Measurements from ENCODE around the gene KSR1. TPM values are rescaled to one million over a fixed set of nuclear protein-coding genes. Genes with fewer than 3 reads are reported as not detected.
"Not testable (repeated sequence)": the region's sequence is repeated elsewhere in the genome, so short reads cannot be mapped to it uniquely, and the experiment has no call there.

KSR1 gene
- total RNA-seq, 3 donors from 2014 or later, result 14.1 to 36.4 (median 24.0) TPM

DNA sequence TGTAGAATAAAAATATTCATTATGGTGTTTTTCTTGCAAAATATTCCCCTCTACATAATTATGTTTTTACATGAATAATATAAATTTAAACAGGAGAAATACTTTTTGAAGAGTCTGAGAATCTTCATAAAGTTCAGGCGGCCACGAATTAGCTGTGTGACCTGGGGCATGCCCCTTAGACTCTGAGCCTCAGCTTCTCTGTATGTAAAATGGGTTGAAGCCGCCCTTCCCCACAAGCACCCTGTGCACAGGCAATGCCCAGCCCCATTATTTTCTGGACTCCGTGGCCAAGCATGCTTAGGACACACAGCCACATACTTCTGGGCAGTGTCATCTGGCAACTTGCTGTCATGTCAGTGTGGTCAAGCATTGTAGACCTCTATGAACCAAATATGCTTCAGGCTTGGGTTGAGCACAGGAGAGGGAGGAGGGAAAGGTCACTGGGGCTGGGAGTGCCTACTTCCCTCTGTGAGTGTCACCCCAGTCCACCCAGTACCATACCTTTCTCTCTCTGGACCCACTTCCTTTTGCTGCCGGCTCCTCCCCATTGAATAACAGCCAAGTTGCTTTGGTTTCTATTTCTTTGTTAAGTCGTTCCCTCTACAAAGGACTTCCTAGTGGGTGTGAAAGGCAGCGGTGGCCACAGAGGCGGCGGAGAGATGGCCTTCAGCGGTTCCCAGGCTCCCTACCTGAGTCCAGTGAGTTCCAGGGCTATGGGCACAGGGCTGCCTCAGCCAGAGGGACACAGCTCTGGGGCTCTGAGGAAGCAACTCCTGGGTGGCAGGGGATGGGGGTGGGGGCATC is 174.6 kb downstream of the KSR1 start, which contains the start of gene LGALS9:
Gene LGALS9, plus strand, starts transcription at position 582 of the 804 bp plus-strand sequence. Its CDS starts 78 bp downstream, at position 660.
- no peaks in the 10 kb centered on the region for H3K36me3 ChIP-seq
- H3K4me1 ChIP-seq, result peaks cover 4 to 20% of the 10 kb centered on the region in 2 donors
- H3K27me3 ChIP-seq, result no peaks in the 10 kb centered on the region
- TF ChIP-seq CTCF (IDR thresholded peaks at IDR 0.05) (no peak), POLR2A (IDR thresholded peaks at IDR 0.05) (no peak), POLR2AphosphoS5 (IDR thresholded peaks at IDR 0.05) (no peak)
- intact Hi-C loops (cut with DNase I; ENCODE audit: low total_unique reads), result no loop called here
- peak in 1 of 2 donors; percentile 62 for DNase-seq (ENCODE audit: low spot score in 2 of 2)
- no peaks in the 10 kb centered on the region for H3K9me3 ChIP-seq
- H3K27ac ChIP-seq, result peak within 1 kb of the TSS; percentile 86 to 88
- peak within 1 kb of the TSS; percentile 28 to 62 (median 33) for H3K4me3 ChIP-seq

GRCh38 chr17:27631411-27631760 is 175.1 kb downstream of the KSR1 start:
- Histone ChIP-seq H3K27me3 (no peaks in the 10 kb centered on the region), H3K9me3 (no peaks in the 10 kb centered on the region), H3K27ac (peak overlapping the region; percentile 86 to 88), H3K4me1 (peaks cover 4 to 20% of the 10 kb centered on the region in 2 donors), H3K36me3 (no peaks in the 10 kb centered on the region), H3K4me3 (peak overlapping the region; percentile 28 to 62 (median 33))
- intact Hi-C loops (cut with DNase I; ENCODE audit: low total_unique reads), result no loop called here
- no peak for DNase-seq (ENCODE audit: low spot score in 2 of 2)
- TF ChIP-seq CTCF (IDR thresholded peaks at IDR 0.05) (no peak), POLR2AphosphoS5 (IDR thresholded peaks at IDR 0.05) (no peak), POLR2A (IDR thresholded peaks at IDR 0.05) (no peak)

DNA sequence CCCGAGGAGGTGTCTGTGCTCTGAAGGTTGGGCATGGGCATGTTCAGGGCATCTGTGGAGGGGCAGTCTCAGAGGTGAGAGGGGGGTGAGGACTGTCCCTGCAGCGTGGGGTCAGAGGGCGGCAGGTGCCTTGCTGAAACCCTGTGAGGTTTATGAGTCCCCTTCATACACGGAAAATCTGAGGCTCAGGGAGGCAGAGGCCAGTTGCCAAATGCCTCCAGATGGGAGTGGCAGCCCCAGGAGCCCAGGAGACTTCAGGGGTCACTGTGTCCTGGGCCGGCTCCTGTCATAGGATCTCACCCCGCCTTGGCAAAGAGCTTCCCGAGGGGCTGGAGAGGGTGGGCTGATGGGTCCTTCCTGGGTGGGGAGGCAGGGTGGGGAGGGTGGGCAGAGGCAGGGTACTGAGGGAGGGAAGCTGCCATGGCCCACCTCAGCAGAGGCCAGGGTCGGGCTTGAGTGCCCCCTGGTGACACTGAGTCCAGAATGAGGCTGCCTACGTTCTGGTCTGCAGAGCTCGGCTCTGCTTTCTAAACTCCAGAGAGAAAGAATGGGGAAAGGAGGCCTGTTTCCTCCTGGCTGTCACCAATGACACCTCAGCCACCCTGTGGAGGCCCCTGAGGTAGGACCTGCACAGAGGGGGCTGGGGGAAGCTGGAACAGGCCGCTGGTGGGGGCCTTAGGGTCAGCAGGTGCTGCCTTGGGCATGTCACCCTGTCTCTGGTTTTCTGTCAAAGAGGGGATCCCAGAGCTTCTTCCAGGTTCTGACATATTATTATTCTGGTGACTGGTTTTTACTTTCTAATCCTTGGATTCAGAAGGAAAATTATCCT is 175.9 kb downstream of the KSR1 start:
- Histone ChIP-seq H3K4me1 (peaks cover 4 to 20% of the 10 kb centered on the region in 2 donors), H3K4me3 (peak overlapping the region; percentile 28 to 62 (median 33)), H3K27me3 (no peaks in the 10 kb centered on the region), H3K27ac (peak overlapping the region; percentile 86 to 88), H3K9me3 (no peaks in the 10 kb centered on the region), H3K36me3 (no peaks in the 10 kb centered on the region)
- intact Hi-C loops (cut with DNase I; ENCODE audit: low total_unique reads), result no loop called here
- no peak for DNase-seq (ENCODE audit: low spot score in 2 of 2)
- no peak for TF ChIP-seq POLR2A (IDR thresholded peaks at IDR 0.05)

DNA sequence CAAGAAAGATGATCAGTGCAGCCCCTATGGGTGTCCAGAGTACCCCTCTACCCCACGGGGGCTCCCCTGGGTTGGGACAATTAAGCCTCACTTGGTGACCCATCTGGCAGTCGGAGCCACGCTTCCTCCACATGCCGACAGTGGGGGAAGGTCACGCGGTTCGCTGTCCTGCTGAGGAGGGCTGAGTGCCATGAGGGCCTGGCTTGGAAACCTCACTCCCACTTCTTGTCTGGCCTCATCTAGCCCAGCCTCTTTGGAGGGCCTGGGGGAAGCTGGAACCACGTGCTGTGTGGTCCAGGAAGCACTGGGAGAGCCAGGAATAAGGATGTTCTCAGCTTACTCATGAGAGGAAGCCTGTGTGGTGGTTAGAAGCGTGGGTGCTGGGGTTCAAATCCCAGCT is 176.5 kb downstream of the KSR1 start:
- H3K9me3 ChIP-seq; H3K36me3 ChIP-seq; H3K27me3 ChIP-seq; intact Hi-C loops (cut with DNase I; ENCODE audit: low total_unique reads): not testable (repeated sequence)
- Histone ChIP-seq H3K4me3 (peak overlapping the region in 2 of 3 donors; percentile 28 to 62), H3K27ac (peak overlapping the region; percentile 86 to 88), H3K4me1 (peaks cover 4 to 20% of the 10 kb centered on the region in 2 donors)
- DNase-seq (ENCODE audit: low spot score in 2 of 2), result peak in 1 of 2 donors; percentile 84
- TF ChIP-seq POLR2AphosphoS5 (IDR thresholded peaks at IDR 0.05), result peak in 1 of 3 donors; percentile 29

GRCh38 chr17:27633312-27634025 is 177.2 kb downstream of the KSR1 start:
- no peak for DNase-seq (ENCODE audit: low spot score in 2 of 2)
- H3K36me3 ChIP-seq, result no peaks in the 10 kb centered on the region
- intact Hi-C loops (cut with DNase I; ENCODE audit: low total_unique reads), result no loop called here
- no peaks in the 10 kb centered on the region for H3K9me3 ChIP-seq
- peaks cover 4 to 20% of the 10 kb centered on the region in 2 donors for H3K4me1 ChIP-seq
- no peak overlapping the region for H3K4me3 ChIP-seq
- no peak for TF ChIP-seq POLR2A (IDR thresholded peaks at IDR 0.05)
- peak in 1 of 3 donors; percentile 27 for TF ChIP-seq POLR2AphosphoS5 (IDR thresholded peaks at IDR 0.05)
- no peaks in the 10 kb centered on the region for H3K27me3 ChIP-seq
- H3K27ac ChIP-seq, result peak overlapping the region; percentile 86 to 88

DNA sequence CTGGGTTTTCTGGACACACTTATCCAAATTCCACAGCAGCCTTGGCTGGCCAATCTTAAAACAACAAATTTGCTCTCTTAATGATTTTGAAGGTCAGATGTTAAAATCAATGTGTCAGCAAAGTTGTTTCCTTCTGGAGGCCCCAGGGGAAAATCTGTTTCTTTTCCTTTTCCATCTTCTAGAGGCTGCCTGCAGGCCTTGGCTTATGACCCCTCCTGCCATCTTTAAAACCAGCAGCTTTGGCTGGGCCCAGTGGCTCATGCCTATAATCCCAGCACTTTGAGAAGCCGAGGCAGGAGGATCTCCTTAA is 177.7 kb downstream of the KSR1 start:
- Histone ChIP-seq H3K27ac (peak overlapping the region in 1 of 2 donors; percentile 88), H3K36me3 (no peaks in the 10 kb centered on the region), H3K4me3 (no peak overlapping the region), H3K4me1 (peaks cover 4 to 20% of the 10 kb centered on the region in 2 donors), H3K9me3 (no peaks in the 10 kb centered on the region), H3K27me3 (no peaks in the 10 kb centered on the region)
- DNase-seq (ENCODE audit: low spot score in 2 of 2), result no peak
- no peak for TF ChIP-seq POLR2A (IDR thresholded peaks at IDR 0.05)
- TF ChIP-seq POLR2AphosphoS5 (IDR thresholded peaks at IDR 0.05), result no peak
- no peak for TF ChIP-seq CTCF (IDR thresholded peaks at IDR 0.05)
- intact Hi-C loops (cut with DNase I; ENCODE audit: low total_unique reads), result no loop called here

Data from breast epithelium (tissue), 4 donors.